SJCRH30 (cell line): Measurements from ENCODE around the gene KDM4B. TPM values are rescaled to one million over a fixed set of nuclear protein-coding genes. Genes with fewer than 3 reads are reported as not detected.
A peak's percentile ranks its signal among the peaks of the same experiment; 100 is the strongest.
"Not testable (repeated sequence)": the region's sequence is repeated elsewhere in the genome, so short reads cannot be mapped to it uniquely, and the experiment has no call there.

Experiments used
- DNase-seq, 2 experiments: peaks; one replicate each; pipeline ENCODE4 v3.0.0-alpha.2; 2015 to 2020
- H3K27ac ChIP-seq: fragments of 250-450 bp; sonication (Bioruptor Pico); 2 replicates; pipeline ENCODE4 v1.5.1; 2020; ENCODE audit warnings: mild to moderate bottlenecking, moderate library complexity
- H3K27me3 ChIP-seq: fragments of 250-450 bp; sonication (Bioruptor Pico); 2 replicates; pipeline ENCODE4 v1.5.1; 2020; ENCODE audit warnings: mild to moderate bottlenecking, moderate library complexity
- H3K36me3 ChIP-seq: fragments of 250-450 bp; sonication (Bioruptor Pico); 2 replicates; pipeline ENCODE4 v1.5.1; 2020; ENCODE audit warnings: mild to moderate bottlenecking, moderate library complexity
- H3K4me1 ChIP-seq: fragments of 250-450 bp; sonication (Bioruptor Pico); 2 replicates; pipeline ENCODE4 v1.5.1; 2020; ENCODE audit warnings: mild to moderate bottlenecking, moderate library complexity
- H3K4me3 ChIP-seq: fragments of 250-450 bp; sonication (Bioruptor Pico); 2 replicates; pipeline ENCODE4 v1.5.1; 2020; ENCODE audit warnings: mild to moderate bottlenecking, moderate library complexity
- H3K9me3 ChIP-seq: fragments of 250-450 bp; sonication (Bioruptor Pico); replicated peaks from 2 replicates; pipeline ENCODE4 v1.5.1; 2020; ENCODE audit warnings: mild to moderate bottlenecking, moderate library complexity
- total RNA-seq: library from RNA; depleted of rRNA; stranded (reverse); fragments of >200 nt; shearing (Covaris generic); gene quantifications from 2 replicates; pipeline ENCODE4 v1.2.3, GENCODE V29; 2014

KDM4B gene
- total RNA-seq, 1 experiment from 2014 or later, result 16.2 TPM

DNA sequence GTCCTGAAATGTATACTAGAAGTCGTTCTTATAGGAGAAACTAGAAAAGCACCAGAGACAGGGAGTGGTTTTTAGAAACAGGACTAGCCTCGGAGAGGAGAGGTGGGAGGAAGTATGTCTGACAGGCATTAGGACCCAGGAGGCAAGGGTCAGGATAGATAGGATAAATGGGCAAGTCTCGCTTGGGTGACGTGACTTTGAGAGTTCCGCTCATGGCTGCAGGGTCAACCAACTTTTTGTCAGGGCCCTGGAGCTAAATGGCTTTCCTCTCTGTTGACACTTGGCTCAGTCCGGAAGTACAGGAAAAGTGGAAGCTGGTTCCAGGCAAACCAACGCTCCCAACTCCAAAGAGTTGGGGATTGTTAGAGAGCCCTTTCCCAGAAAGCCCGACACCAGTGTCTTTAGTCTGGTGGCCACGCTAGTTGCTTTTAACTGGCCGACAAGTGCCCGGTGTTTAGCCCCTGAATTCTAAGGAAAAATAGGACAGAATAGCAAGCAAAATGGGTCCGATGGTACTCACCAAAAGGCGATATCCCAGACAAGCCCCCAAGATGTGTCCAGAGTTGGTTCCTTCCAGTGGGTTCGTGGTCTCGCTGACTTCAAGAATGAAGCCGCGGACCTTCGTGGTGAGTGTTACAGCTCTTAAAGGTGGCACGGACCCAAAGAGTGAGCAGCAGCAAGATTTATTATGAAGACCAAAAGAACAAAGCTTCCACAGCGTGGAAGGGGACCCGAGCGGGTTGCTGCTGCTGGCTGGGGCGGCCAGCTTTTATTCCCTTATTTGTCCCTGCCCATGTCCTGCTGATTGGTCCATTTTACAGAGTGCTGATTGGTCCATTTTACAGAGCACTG lies 196.2 kb downstream of the KDM4B start:
- DNase-seq, result peak; percentile 60 to 72
- peak overlapping the region; percentile 53 for H3K27ac ChIP-seq
- peak overlapping the region; percentile 61 for H3K4me3 ChIP-seq

DNA sequence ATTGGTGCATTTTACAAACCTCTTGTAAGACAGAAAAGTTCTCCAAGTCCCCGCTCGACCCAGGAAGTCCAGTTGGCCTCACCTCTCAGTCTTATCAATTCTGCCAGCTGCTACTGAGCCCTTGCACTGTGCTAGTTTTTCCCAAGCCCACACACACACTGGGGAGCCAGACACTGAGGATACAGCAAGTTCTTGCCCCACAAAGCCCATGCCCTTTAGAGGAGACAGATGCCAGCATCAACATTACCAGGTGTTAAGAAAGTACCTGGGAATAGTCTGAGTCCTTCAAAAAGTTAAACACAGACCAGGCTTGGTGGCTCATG lies 196.7 kb downstream of the KDM4B start:
- no peaks in the 10 kb centered on the region for H3K36me3 ChIP-seq

More for the DNA sequence above, 196.2 kb downstream of the KDM4B start:
- H3K9me3 ChIP-seq, H3K27me3 ChIP-seq, H3K4me1 ChIP-seq, H3K36me3 ChIP-seq: not testable (repeated sequence)

DNA sequence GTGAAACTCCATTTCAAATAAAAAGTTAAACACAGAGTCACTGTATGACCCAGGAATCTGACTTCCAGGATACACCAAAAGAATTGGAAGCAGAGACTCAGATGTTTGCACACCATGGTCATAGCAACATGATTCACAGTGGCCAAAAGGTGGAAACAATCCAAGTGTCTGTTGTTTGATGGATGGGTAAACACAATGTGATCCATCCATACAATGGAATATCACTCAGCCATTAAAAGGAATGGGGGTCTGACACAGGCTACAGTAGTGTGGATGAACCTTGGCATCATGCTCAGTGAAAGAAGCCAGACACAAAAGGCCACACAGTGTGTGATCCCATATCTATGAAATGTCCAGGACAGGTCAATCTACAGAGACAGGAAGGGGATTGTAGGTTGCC lies 197.3 kb downstream of the KDM4B start:
- no peaks in the 10 kb centered on the region for H3K27me3 ChIP-seq
- DNase-seq, result no peak
- H3K4me1 ChIP-seq, result peaks cover 3% of the 10 kb centered on the region; the same call in 1 of the 2 replicates
- no peaks in the 10 kb centered on the region for H3K36me3 ChIP-seq
- H3K4me3 ChIP-seq, result no peak overlapping the region
- H3K9me3 ChIP-seq, result no peaks in the 10 kb centered on the region
- no peak overlapping the region for H3K27ac ChIP-seq

More for the DNA sequence above, 196.7 kb downstream of the KDM4B start:
- no peaks in the 10 kb centered on the region for H3K27me3 ChIP-seq
- no peaks in the 10 kb centered on the region for H3K9me3 ChIP-seq
- peak in 1 of 2 experiments; percentile 21 for DNase-seq
- no peak overlapping the region for H3K27ac ChIP-seq
- H3K4me1 ChIP-seq, result peaks cover 3% of the 10 kb centered on the region; the same call in 1 of the 2 replicates
- H3K4me3 ChIP-seq, result peak overlapping the region; percentile 61

DNA sequence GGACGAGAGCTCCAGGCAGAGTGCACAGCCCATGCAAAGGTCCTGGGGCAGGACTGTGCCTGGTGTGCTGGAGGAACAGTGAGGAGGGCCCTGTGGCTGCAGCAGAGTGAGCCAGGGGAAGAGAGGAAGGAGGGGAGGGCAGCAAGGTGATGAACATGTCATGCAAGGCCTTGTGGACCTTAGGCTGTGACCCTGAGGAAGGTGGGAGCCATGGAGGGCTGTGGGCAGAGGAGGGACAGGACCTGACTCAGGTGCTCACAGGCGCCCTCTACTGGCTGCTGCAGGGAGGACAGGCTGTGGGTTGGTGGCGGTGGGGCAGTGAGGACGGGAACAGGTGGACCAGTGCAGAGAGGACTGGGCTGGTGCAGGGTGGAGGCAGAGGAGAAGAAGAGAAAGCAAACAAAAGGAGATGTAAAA lies 201.4 kb downstream of the KDM4B start:
- no peak overlapping the region for H3K27ac ChIP-seq
- H3K27me3 ChIP-seq, result no peaks in the 10 kb centered on the region
- no peaks in the 10 kb centered on the region for H3K9me3 ChIP-seq
- H3K36me3 ChIP-seq, result no peaks in the 10 kb centered on the region
- no peak overlapping the region for H3K4me3 ChIP-seq
- DNase-seq, result peak; percentile 58 to 66
- peaks cover 3% of the 10 kb centered on the region; the same call in 1 of the 2 replicates for H3K4me1 ChIP-seq

DNA sequence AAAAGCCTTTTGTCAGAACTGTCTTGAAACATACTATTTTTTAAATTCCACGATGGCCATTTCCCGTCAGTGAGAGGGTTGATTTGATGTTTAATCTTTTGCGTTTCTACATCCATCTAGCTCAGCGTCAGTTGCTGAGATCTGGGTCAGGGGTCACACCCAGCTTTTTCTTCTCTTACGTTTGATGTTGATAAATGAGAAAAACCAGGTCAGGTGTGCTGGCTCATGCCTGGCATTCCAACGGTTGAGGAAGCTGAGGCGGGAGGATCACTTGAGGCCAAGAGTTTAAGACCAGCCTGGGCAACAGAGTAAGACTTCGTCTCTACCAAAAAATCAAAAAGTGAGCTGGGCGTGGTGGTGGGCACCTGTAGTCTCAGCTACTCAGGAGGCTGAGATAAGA lies 202.8 kb downstream of the KDM4B start:
- Histone ChIP-seq H3K4me1 (peaks cover 3% of the 10 kb centered on the region; the same call in 1 of the 2 replicates), H3K36me3 (no peaks in the 10 kb centered on the region), H3K9me3 (no peaks in the 10 kb centered on the region), H3K27ac (no peak overlapping the region), H3K27me3 (no peaks in the 10 kb centered on the region), H3K4me3 (no peak overlapping the region)
- DNase-seq, result no peak

DNA sequence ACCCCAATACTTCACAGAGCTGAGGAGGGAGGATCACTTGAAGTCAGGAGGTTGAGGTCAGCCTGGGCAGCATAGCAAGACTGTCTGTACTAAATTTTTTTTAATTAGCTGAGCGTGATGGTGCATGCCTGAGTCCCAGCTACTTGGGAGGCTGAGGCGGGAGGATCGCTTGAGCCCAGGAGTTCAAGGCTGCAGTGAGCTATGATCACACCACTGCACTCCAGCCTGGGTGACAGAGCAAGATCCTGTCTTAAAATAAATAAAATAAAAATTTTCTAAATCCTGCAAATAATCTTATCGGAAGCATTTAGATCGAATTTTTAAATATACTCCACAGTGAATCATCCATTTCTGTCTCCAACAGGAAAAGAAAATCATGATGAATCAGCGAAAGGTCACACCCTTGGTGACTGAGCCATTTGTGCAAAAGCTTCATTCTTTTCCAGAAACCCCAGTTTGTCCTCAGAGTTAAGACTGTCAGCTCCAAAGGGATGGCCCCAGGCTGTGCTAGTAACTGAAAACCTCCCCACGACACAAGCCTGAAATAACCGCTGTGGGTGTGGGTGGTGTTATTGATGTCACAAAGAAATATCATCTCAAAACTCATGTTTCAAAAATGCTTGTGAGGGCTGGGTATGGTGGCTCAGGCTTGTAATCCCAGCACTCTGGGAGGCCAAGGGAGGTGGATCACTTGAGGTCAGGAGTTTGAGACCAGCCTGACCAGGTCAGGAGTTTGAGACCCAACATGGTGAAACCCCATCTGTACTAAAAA lies 204.1 kb downstream of the KDM4B start:
- H3K4me3 ChIP-seq, result no peak overlapping the region
- H3K4me1 ChIP-seq, result peaks cover 3% of the 10 kb centered on the region; the same call in 1 of the 2 replicates
- H3K36me3 ChIP-seq, result no peaks in the 10 kb centered on the region
- DNase-seq, result peak; percentile 73 to 79
- no peak overlapping the region for H3K27ac ChIP-seq
- H3K27me3 ChIP-seq, result no peaks in the 10 kb centered on the region
- H3K9me3 ChIP-seq, result no peaks in the 10 kb centered on the region

DNA sequence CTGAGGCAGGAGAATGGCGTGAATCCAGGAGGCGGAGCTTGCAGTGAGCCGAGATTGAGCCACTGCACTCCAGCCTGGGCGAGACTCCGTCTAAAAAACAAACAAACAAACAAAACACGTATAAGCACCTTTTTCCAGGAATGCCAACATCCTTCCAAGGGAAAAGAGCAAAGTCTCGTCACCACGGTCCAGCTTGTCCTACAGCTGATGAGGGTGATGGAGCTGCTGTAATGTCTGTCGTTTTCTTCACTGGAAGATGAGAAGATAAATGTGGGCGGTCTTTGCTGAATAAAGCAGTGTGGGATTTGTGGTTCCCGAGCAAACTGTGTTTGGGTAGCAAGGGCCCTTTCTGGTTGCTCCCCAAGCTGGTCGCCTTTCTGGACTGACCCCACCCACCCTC lies 205.1 kb downstream of the KDM4B start:
- no peaks in the 10 kb centered on the region for H3K27me3 ChIP-seq
- DNase-seq, result no peak
- H3K9me3 ChIP-seq, result no peaks in the 10 kb centered on the region
- H3K4me1 ChIP-seq, result peaks cover 3% of the 10 kb centered on the region; the same call in 1 of the 2 replicates
- no peaks in the 10 kb centered on the region for H3K36me3 ChIP-seq
- H3K4me3 ChIP-seq, result no peak overlapping the region
- H3K27ac ChIP-seq, result no peak overlapping the region

DNA sequence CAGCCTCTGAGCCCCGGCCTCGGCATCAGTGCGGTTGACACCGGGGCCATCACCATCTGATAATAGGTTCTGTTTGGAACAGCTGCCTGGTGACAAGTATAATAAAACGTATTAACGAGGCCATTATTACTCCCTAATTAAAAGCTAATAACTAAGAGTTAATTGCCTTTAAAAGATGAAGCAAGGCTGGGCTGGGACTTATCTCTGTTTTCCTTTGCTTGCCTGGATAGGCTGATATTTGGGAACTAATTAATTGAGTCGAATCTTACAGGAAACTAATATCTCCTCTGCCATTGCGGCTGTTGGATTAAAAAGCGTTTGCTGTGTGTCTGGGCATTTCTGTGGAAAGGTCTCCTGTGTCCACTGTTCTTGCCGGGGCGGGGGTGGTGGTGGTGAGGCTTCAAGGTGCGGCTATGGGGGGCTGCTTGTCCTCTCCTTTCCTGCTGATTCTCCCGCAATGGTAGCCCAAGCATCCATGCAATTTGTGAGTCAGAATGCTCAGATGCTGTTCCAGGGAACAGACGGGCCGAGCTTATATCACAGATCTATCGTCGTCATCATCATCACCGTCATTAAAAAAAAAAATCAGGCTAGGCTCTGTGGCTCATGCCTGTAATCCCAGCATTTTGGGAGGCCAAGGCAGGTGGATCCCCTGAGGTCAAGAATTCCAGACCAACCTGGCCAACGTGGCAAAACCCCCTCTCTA lies 209.0 kb downstream of the KDM4B start:
- H3K4me3 ChIP-seq, result no peak overlapping the region
- no peaks in the 10 kb centered on the region for H3K36me3 ChIP-seq
- no peaks in the 10 kb centered on the region for H3K27me3 ChIP-seq
- peaks cover under 1% of the 10 kb centered on the region; the same call in 1 of the 2 replicates for H3K4me1 ChIP-seq
- DNase-seq, result no peak
- H3K9me3 ChIP-seq, result no peaks in the 10 kb centered on the region
- no peak overlapping the region for H3K27ac ChIP-seq

DNA sequence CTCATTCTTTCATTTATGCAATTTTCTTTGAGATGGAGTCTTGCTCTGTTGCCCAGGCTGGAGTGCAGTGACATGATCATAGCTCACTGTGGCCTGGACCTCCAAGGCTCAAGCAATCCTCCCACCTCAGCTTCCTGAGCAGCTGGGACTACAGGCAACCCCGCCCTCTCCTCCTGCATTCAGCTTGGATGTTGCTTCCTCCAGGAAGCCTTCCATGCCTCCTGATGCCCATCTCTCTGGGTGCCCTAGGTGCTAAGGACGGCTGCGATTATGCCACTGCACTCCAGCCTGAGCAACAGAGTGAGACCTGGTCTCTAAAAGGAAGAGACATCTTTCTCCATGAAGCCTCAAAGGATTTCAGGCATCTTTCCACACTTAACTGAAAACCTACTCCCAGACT lies 209.9 kb downstream of the KDM4B start:
- Histone ChIP-seq H3K4me3 (no peak overlapping the region), H3K27me3 (no peaks in the 10 kb centered on the region), H3K27ac (no peak overlapping the region), H3K4me1 (no peaks in the 10 kb centered on the region), H3K9me3 (no peaks in the 10 kb centered on the region), H3K36me3 (no peaks in the 10 kb centered on the region)
- no peak for DNase-seq

DNA sequence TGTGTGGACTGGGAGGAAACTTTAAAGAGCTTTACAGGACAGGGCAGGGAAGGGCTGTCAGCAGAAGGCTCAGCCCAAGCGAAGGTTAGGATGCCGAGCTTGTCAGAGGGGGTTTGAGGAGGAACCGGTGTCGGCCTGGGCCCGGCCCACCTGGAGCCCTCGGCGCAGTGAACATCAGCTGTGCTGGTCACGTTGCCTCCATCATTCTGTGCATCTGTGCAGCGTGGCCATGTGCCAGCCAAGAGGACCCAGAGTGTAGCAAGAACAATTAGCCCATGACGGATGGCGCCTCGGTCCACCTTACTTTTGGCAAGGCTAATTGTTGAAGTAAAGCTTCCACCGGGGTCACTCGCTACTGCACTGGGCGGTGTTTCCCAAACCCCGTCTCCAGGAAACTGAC lies 210.3 kb downstream of the KDM4B start:
- Histone ChIP-seq H3K4me1 (no peaks in the 10 kb centered on the region), H3K27me3 (no peaks in the 10 kb centered on the region), H3K9me3 (no peaks in the 10 kb centered on the region), H3K27ac (no peak overlapping the region), H3K4me3 (no peak overlapping the region), H3K36me3 (no peaks in the 10 kb centered on the region)
- peak in 1 of 2 experiments; percentile 25 for DNase-seq

DNA sequence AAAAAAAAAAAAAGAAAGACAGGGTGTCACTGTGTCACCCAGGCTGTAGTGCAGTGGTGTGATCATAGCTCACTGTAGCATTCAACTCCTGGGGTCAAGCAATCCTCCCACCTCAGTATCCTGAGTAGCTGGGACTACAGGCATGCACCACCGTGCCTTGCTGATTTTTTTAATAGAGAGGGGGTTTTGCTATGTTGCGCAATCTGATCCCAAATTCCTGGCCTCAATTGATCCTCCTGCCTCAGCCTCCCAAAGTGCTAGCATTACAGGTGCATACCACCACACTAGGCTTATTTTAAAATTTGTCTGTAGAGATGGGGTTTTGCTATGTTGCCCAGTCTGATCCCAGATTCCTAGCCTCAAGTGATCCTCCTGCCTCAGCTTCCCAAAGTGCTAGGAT lies 212.4 kb downstream of the KDM4B start:
- H3K36me3 ChIP-seq, result no peaks in the 10 kb centered on the region
- DNase-seq, result no peak
- H3K27ac ChIP-seq, result no peak overlapping the region
- H3K27me3 ChIP-seq, result no peaks in the 10 kb centered on the region
- no peak overlapping the region for H3K4me3 ChIP-seq
- H3K9me3 ChIP-seq, result no peaks in the 10 kb centered on the region
- no peaks in the 10 kb centered on the region for H3K4me1 ChIP-seq

DNA sequence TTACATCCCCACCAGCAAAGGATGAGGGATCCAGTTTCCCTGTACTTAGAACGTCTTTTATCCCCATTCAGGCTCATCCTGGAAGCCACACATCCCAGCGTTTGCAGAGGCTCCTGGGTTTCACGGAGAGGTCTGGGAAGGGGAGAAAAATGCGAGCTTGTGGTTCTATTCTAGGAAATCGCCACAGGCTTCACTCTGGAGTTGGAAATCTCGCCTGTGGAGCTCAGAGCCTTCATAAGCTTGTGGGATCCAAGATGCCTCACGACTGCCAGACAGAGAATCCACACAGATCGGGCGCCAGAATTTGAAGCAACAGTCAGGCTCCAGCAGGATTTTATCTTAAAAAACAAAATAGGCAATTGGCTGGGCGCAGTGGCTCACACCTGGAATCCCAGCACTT lies 213.8 kb downstream of the KDM4B start:
- Histone ChIP-seq H3K4me1 (no peaks in the 10 kb centered on the region), H3K36me3 (no peaks in the 10 kb centered on the region), H3K27me3 (no peaks in the 10 kb centered on the region), H3K9me3 (no peaks in the 10 kb centered on the region), H3K27ac (no peak overlapping the region), H3K4me3 (no peak overlapping the region)
- no peak for DNase-seq

DNA sequence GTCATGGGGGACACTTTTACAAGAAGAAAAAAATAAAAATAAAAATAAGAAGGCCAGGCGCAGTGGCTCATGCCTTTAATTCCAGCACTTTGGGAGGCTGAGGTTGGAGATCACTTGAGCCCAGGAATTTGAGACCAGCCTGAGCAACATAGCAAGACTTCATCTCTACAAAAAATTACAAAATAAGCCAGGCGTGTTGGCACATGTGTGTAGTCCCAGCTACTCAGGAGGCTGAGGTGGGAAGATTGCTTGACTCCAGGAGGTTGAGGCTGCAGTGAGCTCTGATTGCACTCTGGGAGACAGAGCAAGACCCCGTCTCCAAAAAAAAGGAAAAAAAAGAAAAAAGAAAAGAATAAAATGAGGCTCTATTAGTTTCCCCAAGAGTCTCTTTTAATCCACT lies 214.7 kb downstream of the KDM4B start:
- Histone ChIP-seq H3K36me3 (no peaks in the 10 kb centered on the region), H3K4me1 (no peaks in the 10 kb centered on the region), H3K4me3 (no peak overlapping the region), H3K9me3 (no peaks in the 10 kb centered on the region), H3K27me3 (no peaks in the 10 kb centered on the region), H3K27ac (no peak overlapping the region)
- DNase-seq, result no peak

DNA sequence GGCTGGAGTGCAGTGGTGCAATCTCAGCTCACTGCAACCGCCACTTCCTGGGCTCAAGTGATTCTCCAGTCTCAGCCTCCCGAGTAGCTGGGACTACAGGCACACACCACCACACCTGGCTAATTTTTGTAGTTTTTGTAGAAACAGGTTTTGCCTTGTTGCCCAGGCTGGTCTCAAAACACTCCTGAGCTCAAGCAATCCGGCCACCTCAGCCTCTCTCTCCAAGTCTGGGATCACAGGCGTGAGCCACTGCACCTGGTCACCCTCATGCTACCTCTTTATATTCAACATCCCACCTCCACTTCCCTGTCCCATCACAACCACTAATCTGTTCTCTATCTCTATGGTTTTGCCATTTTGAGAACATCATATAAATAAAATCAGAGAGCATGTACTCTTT lies 216.0 kb downstream of the KDM4B start:
- H3K27ac ChIP-seq, result no peak overlapping the region
- H3K9me3 ChIP-seq, result no peaks in the 10 kb centered on the region
- no peak for DNase-seq
- H3K36me3 ChIP-seq, result no peaks in the 10 kb centered on the region
- no peak overlapping the region for H3K4me3 ChIP-seq
- no peaks in the 10 kb centered on the region for H3K27me3 ChIP-seq
- no peaks in the 10 kb centered on the region for H3K4me1 ChIP-seq
